SKM-1 (cell line): Measurements from ENCODE around the gene PLEKHH2.
"Not testable (repeated sequence)": the region's sequence is repeated elsewhere in the genome, so short reads cannot be mapped to it uniquely, and the experiment has no call there.

Source experiments
- DNase-seq: peaks from one replicate; lab custom pipeline; 2025; ENCODE audit not compliant: unreplicated experiment; lab: John Stamatoyannopoulos, UW

The PLEKHH2 gene

GRCh38 chr2:43715300-43716098 lies 78.4 kb downstream of the PLEKHH2 start:
- no peak for DNase-seq

GRCh38 chr2:43717322-43717721 lies 80.3 kb downstream of the PLEKHH2 start:
- DNase-seq: no peak

- DNase-seq: no peak
These were observed 81.6 kb downstream of the PLEKHH2 start for GRCh38 chr2:43718530-43719124.

GRCh38 chr2:43724728-43725526 lies 87.9 kb downstream of the PLEKHH2 start:
- no peak for DNase-seq

GRCh38 chr2:43725711-43726246 lies 88.7 kb downstream of the PLEKHH2 start:
- DNase-seq: no peak

- DNase-seq: not testable (repeated sequence)
These were observed 90.0 kb downstream of the PLEKHH2 start for GRCh38 chr2:43726961-43727633.

- DNase-seq: no peak
These were observed 90.6 kb downstream of the PLEKHH2 start for GRCh38 chr2:43727634-43728014.

GRCh38 chr2:43729491-43730174 lies 92.6 kb downstream of the PLEKHH2 start:
- DNase-seq: no peak

- DNase-seq: no peak
These were observed 94.2 kb downstream of the PLEKHH2 start for GRCh38 chr2:43731211-43731610.

GRCh38 chr2:43736637-43737036 lies 99.6 kb downstream of the PLEKHH2 start:
- DNase-seq: no peak

- no peak for DNase-seq
These were observed 100.2 kb downstream of the PLEKHH2 start for GRCh38 chr2:43737097-43737854.

- no peak for DNase-seq
These were observed 100.8 kb downstream of the PLEKHH2 start for GRCh38 chr2:43737855-43738254.

- no peak for DNase-seq
These were observed 101.2 kb downstream of the PLEKHH2 start for GRCh38 chr2:43738257-43738656.

GRCh38 chr2:43743706-43744105 lies 106.6 kb downstream of the PLEKHH2 start:
- DNase-seq: no peak

GRCh38 chr2:43745457-43745856 lies 108.4 kb downstream of the PLEKHH2 start:
- DNase-seq: no peak

- DNase-seq: no peak
These were observed 111.3 kb downstream of the PLEKHH2 start for GRCh38 chr2:43748333-43748732.

- DNase-seq: no peak
These were observed 112.5 kb downstream of the PLEKHH2 start for GRCh38 chr2:43749583-43749982.

GRCh38 chr2:43751476-43751990 lies 114.5 kb downstream of the PLEKHH2 start:
- no peak for DNase-seq

- no peak for DNase-seq
These were observed 115.2 kb downstream of the PLEKHH2 start for GRCh38 chr2:43752302-43752701.

- DNase-seq: no peak
These were observed 117.1 kb downstream of the PLEKHH2 start for GRCh38 chr2:43754180-43754579.
